Muscle layer of duodenum (tissue), 2 donors: ENCODE measurements around the gene KIAA2012.
"Not testable (repeated sequence)": the region's sequence is repeated elsewhere in the genome, so short reads cannot be mapped to it uniquely, and the experiment has no call there.

Experiments
- H3K27ac ChIP-seq: one replicate; pipeline ENCODE4 v1.7.0; 2013; ENCODE audit warnings: mild to moderate bottlenecking, low read length
- H3K27me3 ChIP-seq: one replicate; pipeline ENCODE4 v1.7.0; 2013; ENCODE audit warnings: low read depth, mild to moderate bottlenecking, control low read depth, low read length
- H3K36me3 ChIP-seq, 2 donors: one replicate each; pipeline ENCODE4 v1.7.0; 2013; ENCODE audit warnings: low read length in 2 of 2, control low read depth in 1 of 2, mild to moderate bottlenecking in 1 of 2; ENCODE audit not compliant: insufficient read depth in 2 of 2, control insufficient read depth in 1 of 2
- H3K4me1 ChIP-seq, 2 donors: one replicate each; pipeline ENCODE4 v1.7.0; 2013; ENCODE audit warnings: low read length in 2 of 2, mild to moderate bottlenecking in 2 of 2, control low read depth in 1 of 2, moderate library complexity in 1 of 2; ENCODE audit not compliant: insufficient read depth in 2 of 2, control insufficient read depth in 1 of 2
- H3K4me3 ChIP-seq, 2 donors: one replicate each; pipeline ENCODE4 v1.7.0; 2013; ENCODE audit warnings: low read length in 2 of 2, low read depth in 1 of 2, mild to moderate bottlenecking in 1 of 2
- H3K9me3 ChIP-seq, 2 donors: one replicate each; pipeline ENCODE4 v1.7.0; 2013; ENCODE audit warnings: low read length in 2 of 2, control low read depth in 1 of 2, mild to moderate bottlenecking in 1 of 2; ENCODE audit not compliant: control insufficient read depth in 1 of 2
- donor health status: healthy.

The KIAA2012 gene

DNA sequence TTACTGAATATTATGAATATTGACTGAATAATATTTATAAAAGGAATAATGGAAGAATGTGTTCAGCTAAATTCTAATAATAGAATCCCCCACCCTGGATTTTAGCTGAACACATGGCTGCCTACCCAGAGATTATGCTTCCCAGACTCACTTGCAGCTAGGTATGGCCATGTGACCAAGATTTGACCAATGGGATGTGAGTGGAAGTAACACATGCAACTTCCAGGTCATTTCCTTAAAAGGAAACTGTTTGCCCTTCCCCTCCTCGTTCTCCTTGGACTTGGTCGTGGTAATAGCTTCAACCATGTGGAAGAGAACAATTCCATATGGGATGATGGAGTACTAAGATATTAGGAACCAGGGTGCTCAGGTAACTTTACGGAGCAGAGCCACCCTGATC is 47.8 kb downstream of the KIAA2012 start:
- H3K4me1 ChIP-seq: peaks cover 0 to 4% of the 10 kb centered on the region in 2 donors
- no peaks in the 10 kb centered on the region for H3K9me3 ChIP-seq
- H3K27me3 ChIP-seq: no peaks in the 10 kb centered on the region
- H3K4me3 ChIP-seq: no peak overlapping the region
- H3K27ac ChIP-seq: no peak overlapping the region
- H3K36me3 ChIP-seq: no peaks in the 10 kb centered on the region

DNA sequence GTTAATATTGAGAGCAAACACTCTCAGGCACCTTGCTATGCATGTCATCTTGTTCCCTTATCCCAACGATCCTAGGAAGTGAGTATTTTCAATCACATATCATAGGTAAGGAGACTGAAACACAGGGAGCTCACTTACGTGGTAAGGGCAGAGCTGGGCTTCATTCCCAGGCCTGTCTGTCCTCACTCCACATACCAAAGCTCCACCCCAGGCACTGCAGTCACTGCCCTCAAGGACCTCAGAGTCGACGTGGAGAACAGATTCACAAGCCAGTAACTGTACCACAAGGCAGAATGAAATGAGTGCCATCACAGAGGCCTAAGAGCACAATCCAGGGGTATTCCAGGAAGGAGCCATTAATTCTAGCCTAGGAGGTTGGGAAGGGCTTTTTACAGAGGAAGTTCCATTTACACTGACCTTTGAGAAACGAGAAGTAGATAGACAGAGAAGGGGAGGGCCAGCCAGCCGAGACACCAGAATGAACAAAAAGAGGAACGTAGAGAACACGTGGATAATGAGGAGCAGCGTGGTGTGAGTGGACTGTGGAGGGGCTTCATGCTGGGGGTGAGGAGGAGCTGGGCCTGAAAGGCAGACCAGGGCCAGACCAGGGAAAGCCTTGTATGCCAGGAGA is 48.6 kb downstream of the KIAA2012 start:
- Histone ChIP-seq H3K27me3 (no peaks in the 10 kb centered on the region), H3K36me3 (no peaks in the 10 kb centered on the region), H3K27ac (no peak overlapping the region), H3K9me3 (no peaks in the 10 kb centered on the region), H3K4me1 (peaks cover 0 to 4% of the 10 kb centered on the region in 2 donors), H3K4me3 (no peak overlapping the region)

DNA sequence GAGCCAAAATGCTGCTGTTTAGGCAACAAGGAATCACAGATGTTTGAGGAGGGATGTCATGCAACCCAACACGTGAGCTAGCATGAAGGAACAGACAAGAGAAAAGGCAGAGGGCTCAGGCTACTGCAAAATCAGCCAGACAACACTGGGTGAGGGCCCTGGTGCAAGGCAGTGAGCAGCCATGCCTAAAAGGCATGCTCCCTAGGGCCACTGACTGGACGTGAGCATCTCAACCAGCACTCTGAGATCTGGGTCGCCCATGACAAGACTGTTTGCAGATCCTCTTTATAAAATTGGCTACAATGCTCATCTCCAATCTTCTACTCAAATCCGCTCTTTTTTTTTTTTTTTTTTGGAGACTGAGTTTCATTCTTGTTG is 49.1 kb downstream of the KIAA2012 start:
- H3K27me3 ChIP-seq: no peaks in the 10 kb centered on the region
- peaks cover 0 to 4% of the 10 kb centered on the region in 2 donors for H3K4me1 ChIP-seq
- no peak overlapping the region for H3K27ac ChIP-seq
- H3K36me3 ChIP-seq: no peaks in the 10 kb centered on the region
- no peaks in the 10 kb centered on the region for H3K9me3 ChIP-seq
- no peak overlapping the region for H3K4me3 ChIP-seq

DNA sequence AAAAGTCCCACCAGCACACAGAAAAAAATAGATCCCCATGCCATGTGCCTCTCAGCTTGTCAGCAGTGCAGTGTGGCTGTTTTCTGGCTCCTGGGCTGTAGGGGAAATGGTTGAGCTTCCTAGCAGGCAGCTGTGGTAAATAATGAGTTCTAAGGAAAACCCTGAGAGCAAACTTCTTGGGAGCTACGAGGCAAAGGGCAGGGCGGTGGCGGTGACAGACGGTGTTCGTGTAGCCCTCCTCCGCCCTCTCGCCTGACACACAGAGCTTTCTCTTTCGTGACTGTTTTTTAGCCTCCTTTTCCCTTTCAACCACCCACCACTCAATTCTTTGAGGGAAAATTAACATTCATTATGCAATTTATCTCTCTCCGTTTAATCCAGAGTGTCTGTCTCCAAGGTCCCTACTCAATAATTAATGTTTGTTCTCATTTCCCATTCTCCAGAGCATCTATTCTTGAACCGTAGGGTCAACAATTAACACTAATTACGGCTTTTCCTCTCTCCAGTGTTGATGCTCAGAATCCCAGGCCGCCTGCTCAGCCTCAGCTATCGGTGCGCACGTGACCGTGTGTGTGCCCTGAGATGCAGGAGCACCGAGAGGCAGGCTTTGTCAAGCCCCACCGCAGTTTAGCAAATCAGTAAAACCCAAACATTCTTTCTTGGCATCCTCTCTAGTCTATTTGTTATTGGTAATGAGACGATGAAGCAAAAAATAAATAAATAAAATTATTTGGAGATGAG is 50.1 kb downstream of the KIAA2012 start:
- peak overlapping the region; percentile 63 for H3K27ac ChIP-seq
- no peak overlapping the region for H3K4me3 ChIP-seq
- no peaks in the 10 kb centered on the region for H3K27me3 ChIP-seq
- no peaks in the 10 kb centered on the region for H3K9me3 ChIP-seq
- H3K36me3 ChIP-seq: no peaks in the 10 kb centered on the region
- peaks cover 0 to 4% of the 10 kb centered on the region in 2 donors for H3K4me1 ChIP-seq

DNA sequence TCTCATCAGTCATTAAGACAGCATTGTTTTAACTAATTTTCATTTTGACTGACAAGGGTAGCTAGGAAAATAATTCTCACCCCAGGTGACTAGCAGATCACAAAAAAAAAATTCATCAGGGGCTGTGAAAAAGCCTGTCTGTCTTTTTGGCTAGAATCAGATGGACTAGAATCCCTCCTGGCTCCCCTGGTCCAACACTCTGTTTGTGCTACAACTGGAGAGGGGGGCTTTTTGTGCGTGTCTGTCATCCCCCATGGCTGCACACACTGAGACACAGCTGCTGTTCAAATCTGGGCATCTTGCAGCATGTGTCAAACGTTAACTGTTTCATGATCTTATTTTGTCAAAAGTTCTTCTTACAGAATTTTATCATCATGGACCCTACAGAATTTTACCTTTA is 51.2 kb downstream of the KIAA2012 start:
- H3K27ac ChIP-seq: no peak overlapping the region
- no peaks in the 10 kb centered on the region for H3K36me3 ChIP-seq
- peaks cover 0 to 4% of the 10 kb centered on the region in 2 donors for H3K4me1 ChIP-seq
- no peak overlapping the region for H3K4me3 ChIP-seq
- H3K9me3 ChIP-seq: no peaks in the 10 kb centered on the region
- no peaks in the 10 kb centered on the region for H3K27me3 ChIP-seq

DNA sequence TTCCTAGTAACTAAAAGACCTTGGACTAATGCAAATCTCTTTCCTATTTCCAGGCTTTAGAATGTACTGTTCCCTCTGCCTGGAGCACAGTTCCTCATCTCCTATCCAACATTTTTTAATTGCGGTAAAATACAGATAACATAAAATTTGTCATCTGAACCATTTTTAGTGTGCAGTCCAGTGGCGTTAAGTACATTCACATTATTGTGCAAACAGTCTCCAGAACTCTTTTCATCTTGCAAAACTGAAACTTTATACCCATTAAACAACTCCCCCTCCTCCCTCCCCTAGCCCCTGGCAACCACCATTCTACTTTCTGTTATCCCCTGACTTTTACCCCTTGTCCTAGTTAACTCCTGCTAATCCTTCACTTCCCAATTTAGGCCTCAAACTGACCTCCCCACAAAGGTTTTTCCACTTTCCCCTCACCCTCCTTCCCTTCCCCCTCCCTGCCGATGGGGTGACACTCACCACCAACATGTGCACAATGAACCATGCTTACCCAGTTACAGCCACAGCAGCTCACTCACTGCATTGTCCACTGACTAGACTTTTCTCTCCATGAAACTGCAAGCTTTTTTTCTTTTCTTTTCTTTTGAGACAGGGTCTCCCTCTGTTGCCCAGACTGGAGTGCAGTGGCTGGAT is 54.8 kb downstream of the KIAA2012 start:
- H3K4me3 ChIP-seq: no peak overlapping the region
- no peaks in the 10 kb centered on the region for H3K27me3 ChIP-seq
- H3K27ac ChIP-seq: no peak overlapping the region
- H3K36me3 ChIP-seq: no peaks in the 10 kb centered on the region
- no peaks in the 10 kb centered on the region for H3K9me3 ChIP-seq
- peaks cover 0 to 4% of the 10 kb centered on the region in 2 donors for H3K4me1 ChIP-seq

DNA sequence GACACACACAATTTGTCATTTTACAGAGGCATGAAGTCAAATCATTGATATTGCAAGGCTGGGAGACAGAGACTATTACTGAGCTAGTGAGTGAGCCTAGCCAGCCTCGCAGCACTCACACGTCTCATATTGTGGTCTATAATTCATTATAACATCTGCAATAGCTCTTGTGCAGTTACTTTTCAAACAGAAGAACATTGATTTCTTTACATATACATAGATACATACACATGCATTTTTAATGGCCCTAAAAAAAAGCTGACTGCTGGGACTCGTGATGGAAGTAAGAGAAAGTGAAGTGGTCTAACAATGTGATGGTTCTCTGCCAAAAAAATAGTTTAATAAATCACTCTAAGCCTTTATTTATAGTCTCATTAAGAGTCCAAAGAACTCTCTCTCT is 56.8 kb downstream of the KIAA2012 start:
- Histone ChIP-seq H3K4me1 (no peaks in the 10 kb centered on the region), H3K27ac (no peak overlapping the region), H3K36me3 (no peaks in the 10 kb centered on the region), H3K9me3 (no peaks in the 10 kb centered on the region), H3K4me3 (no peak overlapping the region), H3K27me3 (no peaks in the 10 kb centered on the region)

DNA sequence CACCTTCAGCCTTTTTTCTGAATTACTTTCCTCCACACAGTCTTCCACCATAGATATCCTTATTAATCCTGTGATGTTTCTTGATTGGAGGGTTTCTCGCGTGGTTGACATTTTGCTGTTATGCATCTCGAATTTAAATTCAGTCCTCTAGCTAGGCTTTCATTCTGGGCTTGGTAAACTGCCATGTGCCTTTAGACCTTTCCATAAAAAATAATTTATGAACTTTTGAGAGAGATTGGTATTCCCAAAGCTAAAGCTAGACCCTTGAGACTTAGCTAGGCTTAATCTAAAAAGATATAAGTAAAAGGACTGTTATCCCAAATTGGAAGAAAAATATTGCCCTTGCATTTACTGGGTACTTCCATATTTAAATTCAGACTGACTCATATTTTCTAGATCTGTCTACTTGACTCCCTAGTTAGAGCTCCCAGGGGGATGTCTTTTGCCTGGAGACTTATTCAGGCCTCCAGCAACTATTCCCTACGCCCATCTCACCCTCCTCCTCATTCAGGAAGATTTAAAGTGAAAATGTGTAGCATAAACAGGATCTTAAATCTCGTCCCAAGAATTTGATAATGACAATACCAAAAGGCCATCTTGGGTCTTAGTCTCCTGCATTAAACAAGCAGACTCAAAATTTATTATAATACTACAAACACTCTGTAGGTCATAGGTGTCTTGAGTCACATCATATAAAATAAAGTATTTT is 60.3 kb downstream of the KIAA2012 start:
- Histone ChIP-seq H3K27me3 (no peaks in the 10 kb centered on the region), H3K4me3 (no peak overlapping the region), H3K4me1 (peaks cover 3 to 11% of the 10 kb centered on the region in 2 donors), H3K27ac (no peak overlapping the region), H3K9me3 (no peaks in the 10 kb centered on the region), H3K36me3 (no peaks in the 10 kb centered on the region)

DNA sequence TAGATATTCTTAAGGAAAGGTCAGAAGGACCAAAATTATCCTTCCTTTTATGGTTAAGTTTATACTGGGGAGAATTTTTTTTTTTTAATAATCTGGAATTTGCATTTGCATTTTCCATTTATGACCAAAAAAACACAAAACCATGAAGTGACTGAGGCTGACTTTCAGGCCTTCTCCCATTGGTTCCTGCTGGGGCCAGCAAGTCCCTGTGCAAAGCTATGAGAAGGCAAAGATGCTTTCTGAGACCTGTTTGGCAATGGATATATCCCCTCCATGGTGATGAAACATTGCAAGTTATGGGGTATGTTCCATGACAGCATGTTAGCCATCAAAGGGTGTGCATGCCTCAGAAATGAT is 60.8 kb downstream of the KIAA2012 start:
- Histone ChIP-seq H3K36me3 (no peaks in the 10 kb centered on the region), H3K27ac (no peak overlapping the region), H3K9me3 (no peaks in the 10 kb centered on the region), H3K27me3 (no peaks in the 10 kb centered on the region), H3K4me1 (peaks cover 3 to 13% of the 10 kb centered on the region in 2 donors), H3K4me3 (no peak overlapping the region)

DNA sequence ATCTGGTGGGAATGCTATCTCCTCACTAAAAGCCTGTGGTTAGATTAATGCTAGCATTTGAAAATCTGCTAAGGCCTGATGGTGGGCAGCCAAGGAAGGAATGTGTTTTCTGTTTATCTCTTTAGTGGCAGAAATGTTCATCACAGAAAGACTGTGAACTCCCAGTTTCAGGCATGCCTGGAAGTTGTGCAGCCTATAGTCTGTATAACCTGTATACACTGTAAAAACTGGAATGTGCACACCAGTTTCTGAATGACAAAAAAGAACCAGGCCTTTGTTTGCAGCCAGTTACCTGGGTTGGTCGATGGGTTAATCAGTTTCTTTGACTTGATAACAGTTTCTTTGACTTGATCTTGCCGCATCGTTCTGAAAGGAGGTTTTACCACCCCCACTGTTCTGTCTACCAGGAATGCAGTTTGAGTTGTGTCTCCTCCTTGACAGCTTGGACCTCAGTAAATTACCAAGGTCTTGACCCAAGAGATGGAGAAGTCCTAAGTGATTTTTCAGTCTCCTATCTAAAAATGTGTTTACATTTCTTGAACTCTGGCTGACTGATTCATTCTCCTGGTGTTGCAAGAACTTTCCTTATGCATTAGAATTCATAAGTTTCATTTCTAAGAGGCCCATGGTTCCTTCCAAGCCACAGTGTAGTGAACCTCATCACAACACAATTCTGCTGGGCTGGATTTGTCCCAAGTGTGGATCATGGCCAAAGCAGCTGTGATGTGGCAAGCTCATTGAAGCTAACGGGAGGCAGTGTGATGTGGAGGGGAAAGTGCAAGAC is 62.2 kb downstream of the KIAA2012 start:
- Histone ChIP-seq H3K27ac (peak overlapping the region; percentile 24), H3K27me3 (no peaks in the 10 kb centered on the region), H3K36me3 (no peaks in the 10 kb centered on the region), H3K9me3 (no peaks in the 10 kb centered on the region), H3K4me3 (no peak overlapping the region), H3K4me1 (peaks cover 3 to 27% of the 10 kb centered on the region in 2 donors)

DNA sequence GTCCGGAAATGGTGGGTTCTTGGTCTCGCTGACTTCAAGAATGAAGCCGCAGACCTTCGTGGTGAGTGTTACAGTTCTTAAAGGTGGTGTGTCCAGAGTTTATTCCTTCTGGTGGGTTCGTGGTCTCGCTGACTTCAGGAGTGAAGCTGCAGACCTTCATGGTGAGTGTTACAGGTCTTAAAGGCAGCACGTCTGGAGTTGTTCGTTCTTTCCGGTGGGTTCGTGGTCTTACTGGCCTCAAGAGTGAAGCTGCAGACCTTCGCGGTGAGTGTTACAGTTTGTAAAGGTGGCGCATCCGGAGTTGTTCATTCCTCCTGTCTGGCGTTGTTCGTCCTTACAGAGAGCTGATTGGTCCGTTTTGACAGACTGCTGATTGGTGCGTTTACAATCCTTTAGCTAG is 63.0 kb downstream of the KIAA2012 start:
- not testable (repeated sequence) for H3K27ac ChIP-seq, H3K9me3 ChIP-seq, H3K4me3 ChIP-seq, H3K36me3 ChIP-seq, H3K27me3 ChIP-seq
- H3K4me1 ChIP-seq: peaks cover 7 to 34% of the 10 kb centered on the region in 2 donors
